A549 (cell line): ENCODE data around the gene GJB1. TPM values are rescaled to one million over a fixed set of nuclear protein-coding genes. Genes with fewer than 3 reads are reported as not detected.

Experiments used
- ATAC-seq, 2 experiments: fragments of 200-7000 bp in 1 of 2; fragments of >200 bp in 1 of 2; cut with Nextera tagmentation in 1 of 2; cut with Tn5 transposase in 1 of 2; 3 replicates each; pipeline versions ENCODE4 v1.8.0 to v1.9.1; 2018 to 2020; ENCODE audit warnings: mild to moderate bottlenecking in 1 of 2, moderate library complexity in 1 of 2
- CTCF ChIA-PET: fragments of 300-600 bp; sonication (Branson Sonifier 250); formaldehyde crosslinking; extraction: SDS; loops from one replicate; lab custom pipeline; 2021; ENCODE audit warnings: antibody characterized with exemption, inconsistent platforms; lab: Yijun Ruan, JAX
- POLR2A ChIA-PET: fragments of 350-600 bp; formaldehyde crosslinking; extraction: SDS; loops from one replicate; lab custom pipeline; 2021; ENCODE audit warnings: antibody characterized with exemption, inconsistent platforms; lab: Yijun Ruan, JAX
- DNase-seq, 2 experiments: peaks; one replicate each; pipeline versions ENCODE4 v3.0.0 to v3.0.0-alpha.2; 2011 to 2016; ENCODE audit warnings: low read depth in 1 of 2, low spot score in 1 of 2
- FAIRE-seq: peaks from 2 replicates; lab custom pipeline; 2011; peaks lifted over from hg19 to GRCh38; lab: Jason Lieb, UNC
- H3K27ac ChIP-seq, 2 experiments: fragments of >200 bp; sonication (Bioruptor Twin); formaldehyde crosslinking; 3 replicates each; pipeline ENCODE4 v1.5.1; 2016 to 2017
- H3K4me1 ChIP-seq: fragments of >200 bp; sonication (Bioruptor Twin); formaldehyde crosslinking; 3 replicates; pipeline ENCODE4 v1.6.1; 2016
- H3K4me2 ChIP-seq: fragments of >200 bp; sonication (Bioruptor Twin); formaldehyde crosslinking; 3 replicates; pipeline ENCODE4 v1.6.1; 2016
- H3K4me3 ChIP-seq: fragments of >200 bp; sonication (Bioruptor Twin); formaldehyde crosslinking; 3 replicates; pipeline ENCODE4 v1.5.1; 2016
- H3K9me3 ChIP-seq: fragments of >200 bp; sonication (Bioruptor Twin); formaldehyde crosslinking; 3 replicates; pipeline ENCODE4 v1.6.1; 2016
- CHD2 ChIP-seq: fragments of 150-350 bp; IDR thresholded peaks from 2 replicates; pipeline ENCODE4 v1.6.1; 2014; ENCODE audit warnings: low read length; ENCODE audit not compliant: partially characterized antibody
- EHF ChIP-seq: fragments of 250-450 bp; sonication (Bioruptor Pico); IDR thresholded peaks from 2 replicates; pipeline ENCODE4 v1.5.0; 2020; ENCODE audit warnings: mild to moderate bottlenecking
- EP300 ChIP-seq, 2 experiments: fragments of >200 bp; sonication (Bioruptor Twin); formaldehyde crosslinking; IDR thresholded peaks; 2 replicates in 1 of 2; 3 replicates in 1 of 2; pipeline ENCODE4 v1.6.1; 2016 to 2017
- KDM5A ChIP-seq: fragments of 200-600 bp; sonication (generic); IDR thresholded peaks from 2 replicates; pipeline ENCODE4 v1.6.1; 2016; ENCODE audit warnings: antibody characterized with exemption, mild to moderate bottlenecking
- POLR2A ChIP-seq: IDR thresholded peaks from 2 replicates; pipeline ENCODE4 v1.6.1; 2012; ENCODE audit warnings: mild to moderate bottlenecking, low read length
- POLR2AphosphoS2 ChIP-seq: conservative IDR thresholded peaks from 2 replicates; pipeline ENCODE4 v1.6.1; 2012; ENCODE audit warnings: low read length, improper control_type of control experiment, inconsistent platforms
- RAD21 ChIP-seq, 2 experiments: fragments of >200 bp in 1 of 2; sonication (Bioruptor Twin) in 1 of 2; formaldehyde crosslinking in 1 of 2; IDR thresholded peaks in 1 of 2; conservative IDR thresholded peaks in 1 of 2; 2 replicates in 1 of 2; 3 replicates in 1 of 2; pipeline ENCODE4 v1.6.1; 2012 to 2018; ENCODE audit warnings: inconsistent platforms in 1 of 2
- RARB ChIP-seq: fragments of 250-450 bp; sonication (Bioruptor Pico); IDR thresholded peaks from 2 replicates; pipeline ENCODE4 v1.8.0; 2021; ENCODE audit warnings: mild to moderate bottlenecking, moderate library complexity
- RNF2 ChIP-seq: fragments of 200-600 bp; sonication (generic); IDR thresholded peaks from 2 replicates; pipeline ENCODE4 v1.6.1; 2016; ENCODE audit warnings: low read depth, mild to moderate bottlenecking, antibody characterized with exemption, moderate library complexity, borderline replicate concordance
- SMC3 ChIP-seq: fragments of >200 bp; sonication (Bioruptor Twin); formaldehyde crosslinking; IDR thresholded peaks from 3 replicates; pipeline ENCODE4 v1.6.1; 2018; ENCODE audit warnings: inconsistent platforms
- SREBF2 ChIP-seq: fragments of 450-650 bp; IDR thresholded peaks from 2 replicates; pipeline ENCODE4 v1.6.1; 2014; ENCODE audit warnings: mild to moderate bottlenecking, moderate library complexity
- TP53 ChIP-seq: fragments of 250-450 bp; sonication (Bioruptor Pico); IDR thresholded peaks from 2 replicates; pipeline ENCODE4 v1.5.0; 2021; ENCODE audit warnings: mild to moderate bottlenecking, moderate library complexity
- ZFP36 ChIP-seq: fragments of 450-650 bp; IDR thresholded peaks from 2 replicates; pipeline ENCODE4 v1.6.1; 2014; ENCODE audit warnings: borderline replicate concordance; ENCODE audit not compliant: partially characterized antibody
- WGBS: methylation state at CpG from one replicate; pipeline ENCODE4 v1.1.6; 2017; ENCODE audit errors: missing lambda C conversion rate; 5-methylcytosine and 5-hydroxymethylcytosine counted together
- polyA plus RNA-seq, 4 experiments: library from polyadenylated mRNA; depleted of rRNA in 3 of 4; stranded (reverse); fragments of >200 nt; fragmentation: RNase III in 1 of 4; extraction: RNeasy Plus Mini Kit Qiagen cat#74134 plus additional on column Dnase treatment in 1 of 4; gene quantifications; 2 replicates in 3 of 4; 3 replicates in 1 of 4; pipeline ENCODE4 v1.2.3, GENCODE V29; 2011 to 2017
- TF ChIP-seq, protein P1 (sequence below): fragments of 450-650 bp; IDR thresholded peaks from 2 replicates; pipeline ENCODE4 v1.6.1; 2014; ENCODE audit warnings: antibody characterized with exemption
- TF ChIP-seq, protein P2 (sequence below): fragments of >200 bp; sonication (Bioruptor Twin); formaldehyde crosslinking; IDR thresholded peaks from 3 replicates; pipeline ENCODE4 v1.5.1; 2016
- TF ChIP-seq, protein P3 (sequence below): fragments of >200 bp; sonication (Bioruptor Twin); formaldehyde crosslinking; IDR thresholded peaks from 3 replicates; pipeline ENCODE4 v1.6.1; 2016
- TF ChIP-seq, protein P4 (sequence below): IDR thresholded peaks from 2 replicates; pipeline ENCODE4 v1.6.1; 2012; ENCODE audit warnings: low read depth, borderline replicate concordance
- TF ChIP-seq, protein P5 (sequence below): fragments of 250-450 bp; sonication (Bioruptor Pico); IDR thresholded peaks from 2 replicates; pipeline ENCODE4 v1.5.0; 2020; ENCODE audit warnings: low read depth, mild to moderate bottlenecking, moderate library complexity
- TF ChIP-seq, protein P6 (sequence below): IDR thresholded peaks from 2 replicates; pipeline ENCODE4 v1.6.1; 2012

GJB1 gene
- polyA plus RNA-seq, 2 of the 4 experiments (the other 2 are of a cell fraction) = 0.13 to 0.39 TPM

DNA sequence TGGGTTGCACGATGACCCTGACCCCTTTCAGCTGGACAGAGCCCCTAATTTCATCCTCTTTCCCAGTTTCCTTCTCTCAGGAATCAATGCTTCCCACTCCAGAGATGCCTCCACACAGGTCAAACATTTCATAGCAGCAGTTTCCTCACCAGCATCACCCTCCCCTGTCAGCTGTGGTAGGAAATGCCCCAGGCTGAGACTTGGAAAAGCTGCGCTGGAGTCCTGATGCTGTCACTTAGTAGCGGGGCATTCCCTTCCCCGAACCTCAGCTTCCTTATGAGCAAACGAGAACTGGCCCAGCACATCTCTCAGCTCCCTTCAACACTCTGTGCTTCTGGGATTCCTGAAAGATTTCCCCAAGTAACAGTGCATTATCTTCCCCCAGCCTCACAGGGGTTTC lies 2.7 kb downstream of the GJB1 start:
- no peak overlapping the region for H3K27ac ChIP-seq
- H3K4me2 ChIP-seq = no peak overlapping the region
- DNase-seq = no peak
- ChIA-PET POLR2A (interaction anchor here (0.6 kb wide), 1 partner anchor 181 kb away, joined by 3 read pairs; no protein-coding TSS in a partner anchor), CTCF (interaction anchor here (0.5 to 1.0 kb wide), 2 partner anchors 41 to 45 kb away, joined by 3 to 5 read pairs; no protein-coding TSS in a partner anchor)
- ATAC-seq = no peak
- no peak overlapping the region for H3K4me3 ChIP-seq
- 68% methylated on average over 4 of the region's 5 CpGs for WGBS
- no peaks in the 10 kb centered on the region for H3K9me3 ChIP-seq
- FAIRE-seq = peak; percentile 74
- H3K4me1 ChIP-seq = peaks cover 8% of the 10 kb centered on the region; the same call in 2 of the 3 replicates
- no peak for TF ChIP-seq POLR2AphosphoS2
- TF ChIP-seq RNF2 = no peak
- no peak for TF ChIP-seq EHF (CRISPR knock-in tag)
- no peak for TF ChIP-seq RARB
- TF ChIP-seq, protein P1, sequence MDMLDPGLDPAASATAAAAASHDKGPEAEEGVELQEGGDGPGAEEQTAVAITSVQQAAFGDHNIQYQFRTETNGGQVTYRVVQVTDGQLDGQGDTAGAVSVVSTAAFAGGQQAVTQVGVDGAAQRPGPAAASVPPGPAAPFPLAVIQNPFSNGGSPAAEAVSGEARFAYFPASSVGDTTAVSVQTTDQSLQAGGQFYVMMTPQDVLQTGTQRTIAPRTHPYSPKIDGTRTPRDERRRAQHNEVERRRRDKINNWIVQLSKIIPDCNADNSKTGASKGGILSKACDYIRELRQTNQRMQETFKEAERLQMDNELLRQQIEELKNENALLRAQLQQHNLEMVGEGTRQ = no peak

DNA sequence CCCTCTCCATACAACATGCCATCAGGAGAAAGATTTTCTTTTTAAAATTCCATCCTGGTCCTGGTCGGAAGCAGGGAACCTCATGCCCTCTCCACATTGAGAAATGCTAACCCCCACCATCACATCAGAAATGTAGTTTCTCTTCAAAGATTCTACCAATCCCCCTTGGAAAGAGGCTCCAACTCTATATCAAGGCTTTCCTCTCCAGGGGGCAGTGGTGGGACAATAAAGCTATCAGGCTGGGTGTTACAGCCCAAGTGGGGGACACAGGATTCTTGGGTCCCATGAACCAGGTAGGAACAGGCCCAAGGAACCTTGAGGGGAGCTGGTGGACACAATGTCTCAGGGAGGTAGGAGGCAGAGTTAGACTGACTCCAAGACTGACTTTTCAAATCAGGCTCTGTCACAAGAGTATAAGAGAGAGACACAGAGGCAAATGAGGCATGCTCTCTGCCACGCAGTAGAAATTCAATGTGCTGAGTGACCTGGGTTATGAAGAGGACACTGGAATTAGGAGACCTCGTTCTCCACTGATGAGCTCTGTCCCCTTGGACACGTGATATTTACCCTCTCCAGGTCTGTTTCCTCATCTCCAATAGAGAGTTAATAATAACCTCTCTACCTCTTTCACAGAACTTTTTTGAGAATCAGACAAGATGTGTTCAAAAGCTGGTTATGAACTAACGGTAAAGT lies 4.5 kb downstream of the GJB1 start:
- TF ChIP-seq KDM5A (no peak), SMC3 (no peak), RAD21 (conservative IDR thresholded peaks at IDR 0.05 in 1 of 2, IDR thresholded peaks at IDR 0.05 in 1 of 2) (0 out of 5 replicates have a peak, but pooled peaks of 1 of the 2 experiments have one; percentile 15), POLR2A (no peak), ZFP36 (no peak), RNF2 (no peak)
- TF ChIP-seq, protein P2, sequence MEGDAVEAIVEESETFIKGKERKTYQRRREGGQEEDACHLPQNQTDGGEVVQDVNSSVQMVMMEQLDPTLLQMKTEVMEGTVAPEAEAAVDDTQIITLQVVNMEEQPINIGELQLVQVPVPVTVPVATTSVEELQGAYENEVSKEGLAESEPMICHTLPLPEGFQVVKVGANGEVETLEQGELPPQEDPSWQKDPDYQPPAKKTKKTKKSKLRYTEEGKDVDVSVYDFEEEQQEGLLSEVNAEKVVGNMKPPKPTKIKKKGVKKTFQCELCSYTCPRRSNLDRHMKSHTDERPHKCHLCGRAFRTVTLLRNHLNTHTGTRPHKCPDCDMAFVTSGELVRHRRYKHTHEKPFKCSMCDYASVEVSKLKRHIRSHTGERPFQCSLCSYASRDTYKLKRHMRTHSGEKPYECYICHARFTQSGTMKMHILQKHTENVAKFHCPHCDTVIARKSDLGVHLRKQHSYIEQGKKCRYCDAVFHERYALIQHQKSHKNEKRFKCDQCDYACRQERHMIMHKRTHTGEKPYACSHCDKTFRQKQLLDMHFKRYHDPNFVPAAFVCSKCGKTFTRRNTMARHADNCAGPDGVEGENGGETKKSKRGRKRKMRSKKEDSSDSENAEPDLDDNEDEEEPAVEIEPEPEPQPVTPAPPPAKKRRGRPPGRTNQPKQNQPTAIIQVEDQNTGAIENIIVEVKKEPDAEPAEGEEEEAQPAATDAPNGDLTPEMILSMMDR = no peak
- TF ChIP-seq, protein P3, sequence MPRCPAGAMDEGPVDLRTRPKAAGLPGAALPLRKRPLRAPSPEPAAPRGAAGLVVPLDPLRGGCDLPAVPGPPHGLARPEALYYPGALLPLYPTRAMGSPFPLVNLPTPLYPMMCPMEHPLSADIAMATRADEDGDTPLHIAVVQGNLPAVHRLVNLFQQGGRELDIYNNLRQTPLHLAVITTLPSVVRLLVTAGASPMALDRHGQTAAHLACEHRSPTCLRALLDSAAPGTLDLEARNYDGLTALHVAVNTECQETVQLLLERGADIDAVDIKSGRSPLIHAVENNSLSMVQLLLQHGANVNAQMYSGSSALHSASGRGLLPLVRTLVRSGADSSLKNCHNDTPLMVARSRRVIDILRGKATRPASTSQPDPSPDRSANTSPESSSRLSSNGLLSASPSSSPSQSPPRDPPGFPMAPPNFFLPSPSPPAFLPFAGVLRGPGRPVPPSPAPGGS = no peak
- TF ChIP-seq, protein P4, sequence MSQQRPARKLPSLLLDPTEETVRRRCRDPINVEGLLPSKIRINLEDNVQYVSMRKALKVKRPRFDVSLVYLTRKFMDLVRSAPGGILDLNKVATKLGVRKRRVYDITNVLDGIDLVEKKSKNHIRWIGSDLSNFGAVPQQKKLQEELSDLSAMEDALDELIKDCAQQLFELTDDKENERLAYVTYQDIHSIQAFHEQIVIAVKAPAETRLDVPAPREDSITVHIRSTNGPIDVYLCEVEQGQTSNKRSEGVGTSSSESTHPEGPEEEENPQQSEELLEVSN = no peak
- ATAC-seq (peak in 1 of 2 experiments; percentile 45; a peak in 2 of 6 replicates), DNase-seq (no peak), FAIRE-seq (no peak)
- Histone ChIP-seq H3K9me3 (no peaks in the 10 kb centered on the region), H3K27ac (no peak overlapping the region), H3K4me3 (no peak overlapping the region), H3K4me2 (no peak overlapping the region), H3K4me1 (peaks cover 8% of the 10 kb centered on the region; the same call in 2 of the 3 replicates)
- 58% methylated on average over 5 of the region's 5 CpGs for WGBS
- POLR2A ChIA-PET = no interaction called here
- CTCF ChIA-PET = no interaction called here

DNA sequence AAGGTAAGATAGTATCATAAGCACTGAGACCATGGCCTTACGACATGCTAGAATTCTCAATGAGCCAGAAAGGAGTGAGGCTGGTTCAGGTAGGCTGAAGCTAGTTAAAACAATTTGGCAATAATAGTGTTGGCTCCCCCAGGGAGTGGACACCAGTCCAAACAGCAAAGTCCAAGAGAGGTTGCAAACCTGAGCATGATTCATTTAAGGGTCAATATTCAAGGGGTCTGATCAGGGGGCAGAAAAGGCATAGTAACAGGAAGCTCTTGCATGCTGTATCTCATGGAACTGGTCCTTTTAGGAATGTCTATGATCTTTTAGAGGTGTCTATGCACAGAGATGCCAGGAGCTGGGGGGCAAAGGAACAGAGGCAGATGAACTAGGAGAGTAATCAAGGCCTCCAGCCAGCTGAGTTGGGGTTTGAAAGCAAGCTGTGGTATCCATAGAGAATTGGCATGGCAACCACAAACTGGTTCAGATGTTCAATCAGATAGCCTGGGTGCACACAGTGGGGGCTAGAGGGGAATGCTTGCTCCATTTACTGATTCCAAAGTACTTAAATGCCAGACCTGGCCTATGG lies 5.1 kb downstream of the GJB1 start:
- Histone ChIP-seq H3K27ac (no peak overlapping the region), H3K4me3 (no peak overlapping the region)
- CTCF ChIA-PET = interaction anchor here (0.6 kb wide), 1 partner anchor 15 kb away, joined by 5 read pairs; no protein-coding TSS in a partner anchor
- no peak for DNase-seq
- TF ChIP-seq, protein P5, sequence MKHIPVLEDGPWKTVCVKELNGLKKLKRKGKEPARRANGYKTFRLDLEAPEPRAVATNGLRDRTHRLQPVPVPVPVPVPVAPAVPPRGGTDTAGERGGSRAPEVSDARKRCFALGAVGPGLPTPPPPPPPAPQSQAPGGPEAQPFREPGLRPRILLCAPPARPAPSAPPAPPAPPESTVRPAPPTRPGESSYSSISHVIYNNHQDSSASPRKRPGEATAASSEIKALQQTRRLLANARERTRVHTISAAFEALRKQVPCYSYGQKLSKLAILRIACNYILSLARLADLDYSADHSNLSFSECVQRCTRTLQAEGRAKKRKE = no peak
- TF ChIP-seq SREBF2 = no peak
- no peak for TF ChIP-seq POLR2A
- TF ChIP-seq CHD2 = no peak
- no peak for TF ChIP-seq EP300 (IDR thresholded peaks at IDR 0.05)
- TF ChIP-seq, protein P6, sequence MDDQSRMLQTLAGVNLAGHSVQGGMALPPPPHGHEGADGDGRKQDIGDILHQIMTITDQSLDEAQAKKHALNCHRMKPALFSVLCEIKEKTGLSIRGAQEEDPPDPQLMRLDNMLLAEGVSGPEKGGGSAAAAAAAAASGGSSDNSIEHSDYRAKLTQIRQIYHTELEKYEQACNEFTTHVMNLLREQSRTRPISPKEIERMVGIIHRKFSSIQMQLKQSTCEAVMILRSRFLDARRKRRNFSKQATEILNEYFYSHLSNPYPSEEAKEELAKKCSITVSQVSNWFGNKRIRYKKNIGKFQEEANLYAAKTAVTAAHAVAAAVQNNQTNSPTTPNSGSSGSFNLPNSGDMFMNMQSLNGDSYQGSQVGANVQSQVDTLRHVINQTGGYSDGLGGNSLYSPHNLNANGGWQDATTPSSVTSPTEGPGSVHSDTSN = no peak
- TF ChIP-seq TP53 (CRISPR knock-in tag) = no peak
- TF ChIP-seq, all 56 proteins: peak for 0
- POLR2A ChIA-PET = no interaction called here
- ATAC-seq (no peak), FAIRE-seq (no peak)
- H3K4me1 ChIP-seq = peaks cover 8% of the 10 kb centered on the region; the same call in 2 of the 3 replicates
- H3K4me2 ChIP-seq = no peak overlapping the region
- 86% methylated on average over 1 of the region's 1 CpG for WGBS
- no peaks in the 10 kb centered on the region for H3K9me3 ChIP-seq
